Upper lobe of left lung (tissue), 6 donors: ENCODE data around the gene NPFFR1. TPM values are rescaled to one million over a fixed set of nuclear protein-coding genes. Genes with fewer than 3 reads are reported as not detected.

Experiments
- ATAC-seq, 2 donors: fragments of 200-7000 bp; cut with Tn5 transposase; one replicate each; pipeline ENCODE4 v1.9.1; 2022; ENCODE audit warnings: mild to moderate bottlenecking in 2 of 2, moderate library complexity in 2 of 2; ENCODE audit not compliant: low FRiP score in 2 of 2
- DNase-seq, 2 donors: peaks; one replicate each; pipeline ENCODE4 v3.0.0-alpha.2; 2019 to 2020
- H3K27ac ChIP-seq, 4 donors: fragments of 200-600 bp; sonication (generic); one replicate each; pipeline ENCODE4 v1.5.1; 2016 to 2019
- H3K27me3 ChIP-seq, 4 donors: fragments of 200-600 bp; sonication (generic); one replicate each; pipeline ENCODE4 v1.5.1; 2017 to 2019
- H3K36me3 ChIP-seq, 4 donors: fragments of 200-600 bp; sonication (generic); one replicate each; pipeline ENCODE4 v1.5.1; 2016 to 2019
- H3K4me1 ChIP-seq, 4 donors: fragments of 200-600 bp; sonication (generic); one replicate each; pipeline ENCODE4 v1.5.1; 2018 to 2019
- H3K4me3 ChIP-seq, 4 donors: fragments of 200-600 bp; sonication (generic); one replicate each; pipeline ENCODE4 v1.5.1; 2017 to 2019; ENCODE audit warnings: mild to moderate bottlenecking in 2 of 4, moderate library complexity in 1 of 4
- H3K9me3 ChIP-seq, 4 donors: fragments of 200-600 bp; sonication (generic); one replicate each; pipeline ENCODE4 v1.5.1; 2018 to 2019
- EP300 ChIP-seq, 4 donors: sonication (generic); formaldehyde crosslinking; IDR thresholded peaks; one replicate each; pipeline ENCODE4 v1.5.1; 2017; ENCODE audit warnings: antibody characterized with exemption in 4 of 4, control low read depth in 2 of 4
- POLR2A ChIP-seq, 4 donors: fragments of 450-650 bp; IDR thresholded peaks; one replicate each; pipeline ENCODE4 v1.5.1; 2016 to 2017; ENCODE audit warnings: antibody characterized with exemption in 4 of 4, mild to moderate bottlenecking in 2 of 4
- POLR2AphosphoS5 ChIP-seq, 2 donors: sonication (generic); formaldehyde crosslinking; IDR thresholded peaks; one replicate each; pipeline ENCODE4 v1.5.1; 2017; ENCODE audit warnings: antibody characterized with exemption in 2 of 2
- WGBS, 2 donors: methylation state at CpG; one replicate each; pipeline ENCODE4 v1.1.5; 2017 to 2018; 5-methylcytosine and 5-hydroxymethylcytosine counted together
- total RNA-seq, 6 donors: library from RNA; depleted of rRNA in 4 of 6; stranded (reverse); fragments of >200 nt in 4 of 6; gene quantifications; one replicate each; pipeline versions ENCODE4 v1.1.0 to v1.2.1, GENCODE V29; 2016 to 2021
- TF ChIP-seq, protein P1 (sequence below), 6 experiments: fragments of 450-650 bp in 4 of 6; fragments of 200-600 bp in 2 of 6; sonication (generic) in 2 of 6; IDR thresholded peaks; one replicate each; pipeline ENCODE4 v1.5.1; 2016 to 2019; ENCODE audit warnings: antibody characterized with exemption in 6 of 6
- donor health status: DM: no; HTN: no; CAD: no; lungs with moderate emphysema.
- donor health status: DM: no; HTN: yes; CAD: no; lungs with severe emphysema.

The NPFFR1 gene
- total RNA-seq, 6 donors from 2014 or later: 0.15 to 1.0 (median 0.29) TPM

DNA sequence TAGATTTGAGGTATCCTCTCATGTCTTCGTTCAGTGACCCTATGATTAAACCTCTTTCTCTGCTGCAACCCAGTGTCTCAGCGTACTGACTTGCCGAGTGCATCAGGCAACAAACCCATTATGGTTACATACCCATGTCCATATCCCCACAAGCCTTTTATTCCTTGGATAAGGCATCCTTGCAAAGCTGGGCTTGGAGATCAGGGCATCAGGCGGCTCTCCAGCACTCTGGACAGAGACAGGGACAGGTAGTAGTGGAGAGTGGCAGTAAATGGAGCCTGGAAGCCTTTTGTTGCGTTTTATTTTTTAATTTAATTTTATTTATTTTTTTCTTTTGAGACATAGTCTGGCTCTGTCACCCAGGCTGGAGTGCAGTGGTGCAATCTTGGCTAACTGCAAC is 32.0 kb upstream of the NPFFR1 start:
- Histone ChIP-seq H3K4me3 (no peak overlapping the region), H3K36me3 (no peaks in the 10 kb centered on the region), H3K9me3 (no peaks in the 10 kb centered on the region), H3K4me1 (no peaks in the 10 kb centered on the region), H3K27ac (no peak overlapping the region), H3K27me3 (no peaks in the 10 kb centered on the region)
- DNase-seq: no peak
- 94 to 98% methylated on average over 5 of the region's 5 CpGs for WGBS, 2 donors
- no peak for ATAC-seq
- TF ChIP-seq, protein P1, sequence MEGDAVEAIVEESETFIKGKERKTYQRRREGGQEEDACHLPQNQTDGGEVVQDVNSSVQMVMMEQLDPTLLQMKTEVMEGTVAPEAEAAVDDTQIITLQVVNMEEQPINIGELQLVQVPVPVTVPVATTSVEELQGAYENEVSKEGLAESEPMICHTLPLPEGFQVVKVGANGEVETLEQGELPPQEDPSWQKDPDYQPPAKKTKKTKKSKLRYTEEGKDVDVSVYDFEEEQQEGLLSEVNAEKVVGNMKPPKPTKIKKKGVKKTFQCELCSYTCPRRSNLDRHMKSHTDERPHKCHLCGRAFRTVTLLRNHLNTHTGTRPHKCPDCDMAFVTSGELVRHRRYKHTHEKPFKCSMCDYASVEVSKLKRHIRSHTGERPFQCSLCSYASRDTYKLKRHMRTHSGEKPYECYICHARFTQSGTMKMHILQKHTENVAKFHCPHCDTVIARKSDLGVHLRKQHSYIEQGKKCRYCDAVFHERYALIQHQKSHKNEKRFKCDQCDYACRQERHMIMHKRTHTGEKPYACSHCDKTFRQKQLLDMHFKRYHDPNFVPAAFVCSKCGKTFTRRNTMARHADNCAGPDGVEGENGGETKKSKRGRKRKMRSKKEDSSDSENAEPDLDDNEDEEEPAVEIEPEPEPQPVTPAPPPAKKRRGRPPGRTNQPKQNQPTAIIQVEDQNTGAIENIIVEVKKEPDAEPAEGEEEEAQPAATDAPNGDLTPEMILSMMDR (IDR thresholded peaks at IDR 0.05): no peak
- no peak for TF ChIP-seq EP300 (IDR thresholded peaks at IDR 0.05)
- TF ChIP-seq POLR2AphosphoS5 (IDR thresholded peaks at IDR 0.05): no peak
- TF ChIP-seq POLR2A (IDR thresholded peaks at IDR 0.05): no peak

DNA sequence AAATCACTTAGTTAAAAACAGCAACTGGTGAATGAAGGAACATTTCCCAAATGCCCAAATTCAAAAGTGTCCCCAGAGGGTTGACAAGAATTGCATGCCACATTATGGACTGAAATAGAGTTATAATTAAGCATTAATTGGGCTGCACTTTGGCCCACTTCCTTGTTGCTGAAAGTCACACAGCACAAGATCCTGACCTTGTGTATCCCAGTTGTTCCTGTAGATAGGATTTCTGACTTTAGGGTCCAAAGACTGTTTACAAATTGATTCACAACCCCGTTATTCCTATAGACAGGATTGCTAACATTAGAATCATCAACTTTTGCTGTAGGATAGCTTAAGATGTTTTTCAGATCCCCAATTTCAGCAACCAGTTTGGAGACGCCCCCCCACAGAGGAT is 31.5 kb upstream of the NPFFR1 start:
- DNase-seq (no peak), ATAC-seq (no peak)
- 76 to 83% methylated on average over 2 of the region's 2 CpGs for WGBS, 2 donors

DNA sequence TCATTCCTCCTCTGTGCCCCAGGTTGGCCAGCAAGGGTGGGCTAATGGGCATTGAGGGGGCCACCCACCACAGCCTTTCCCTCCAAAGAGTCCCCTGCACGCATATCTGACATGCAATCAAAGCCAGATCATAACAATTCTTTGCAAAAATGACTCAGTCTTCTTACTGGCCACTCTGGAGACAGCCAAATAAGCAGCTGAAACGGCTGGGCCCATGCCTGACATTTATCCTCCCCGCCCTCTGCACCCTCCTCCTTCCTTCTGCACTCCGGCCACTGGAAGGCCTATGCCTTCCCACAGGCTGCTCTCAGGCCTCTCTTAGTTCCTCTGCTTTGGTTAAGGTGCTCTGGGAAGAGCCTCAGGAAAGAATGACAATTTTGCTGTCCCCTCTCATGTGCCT is 29.2 kb upstream of the NPFFR1 start:
- Histone ChIP-seq H3K36me3 (no peaks in the 10 kb centered on the region), H3K4me1 (no peaks in the 10 kb centered on the region), H3K4me3 (no peak overlapping the region), H3K9me3 (no peaks in the 10 kb centered on the region), H3K27me3 (no peaks in the 10 kb centered on the region), H3K27ac (no peak overlapping the region)
- 81 to 89% methylated on average over 4 of the region's 4 CpGs for WGBS, 2 donors
- DNase-seq (no peak), ATAC-seq (peak in 1 of 2 donors; percentile 69)
- TF ChIP-seq EP300 (IDR thresholded peaks at IDR 0.05) (no peak), POLR2AphosphoS5 (IDR thresholded peaks at IDR 0.05) (no peak), POLR2A (IDR thresholded peaks at IDR 0.05) (no peak)
- TF ChIP-seq, protein P1 (IDR thresholded peaks at IDR 0.05): no peak

More for the DNA sequence above, 31.5 kb upstream of the NPFFR1 start:
- H3K36me3 ChIP-seq: no peaks in the 10 kb centered on the region
- TF ChIP-seq POLR2AphosphoS5 (IDR thresholded peaks at IDR 0.05): no peak
- no peak for TF ChIP-seq EP300 (IDR thresholded peaks at IDR 0.05)
- TF ChIP-seq POLR2A (IDR thresholded peaks at IDR 0.05): no peak
- TF ChIP-seq, protein P1 (IDR thresholded peaks at IDR 0.05): no peak
- H3K9me3 ChIP-seq: no peaks in the 10 kb centered on the region
- H3K4me3 ChIP-seq: no peak overlapping the region
- no peaks in the 10 kb centered on the region for H3K27me3 ChIP-seq
- H3K4me1 ChIP-seq: no peaks in the 10 kb centered on the region
- H3K27ac ChIP-seq: no peak overlapping the region

DNA sequence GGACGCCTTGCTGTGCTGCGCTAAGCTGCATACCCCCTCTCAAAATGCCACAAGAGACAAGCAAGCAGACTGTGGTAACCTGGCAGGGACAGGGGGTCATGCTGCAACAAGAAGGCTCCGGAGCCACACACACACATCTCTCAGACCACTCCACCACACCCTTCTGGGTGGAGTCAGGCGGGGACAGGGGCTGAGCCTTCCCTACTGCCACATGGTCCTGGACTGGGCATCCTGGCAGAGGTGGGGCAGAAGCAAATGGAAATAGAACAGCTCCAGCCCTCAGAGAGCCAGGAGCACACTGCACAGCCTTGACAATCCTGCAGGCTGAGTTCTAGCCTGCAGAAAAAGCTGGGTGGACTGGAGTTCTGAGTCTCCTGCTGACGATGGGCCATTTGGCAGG is 28.4 kb upstream of the NPFFR1 start:
- Histone ChIP-seq H3K4me3 (no peak overlapping the region), H3K4me1 (no peaks in the 10 kb centered on the region), H3K27me3 (no peaks in the 10 kb centered on the region), H3K36me3 (no peaks in the 10 kb centered on the region), H3K9me3 (no peaks in the 10 kb centered on the region), H3K27ac (no peak overlapping the region)
- no peak for TF ChIP-seq EP300 (IDR thresholded peaks at IDR 0.05)
- TF ChIP-seq, protein P1 (IDR thresholded peaks at IDR 0.05): no peak
- ATAC-seq (no peak), DNase-seq (no peak)
- 90 to 92% methylated on average over 4 to 5 of the region's 5 CpGs for WGBS, 2 donors

DNA sequence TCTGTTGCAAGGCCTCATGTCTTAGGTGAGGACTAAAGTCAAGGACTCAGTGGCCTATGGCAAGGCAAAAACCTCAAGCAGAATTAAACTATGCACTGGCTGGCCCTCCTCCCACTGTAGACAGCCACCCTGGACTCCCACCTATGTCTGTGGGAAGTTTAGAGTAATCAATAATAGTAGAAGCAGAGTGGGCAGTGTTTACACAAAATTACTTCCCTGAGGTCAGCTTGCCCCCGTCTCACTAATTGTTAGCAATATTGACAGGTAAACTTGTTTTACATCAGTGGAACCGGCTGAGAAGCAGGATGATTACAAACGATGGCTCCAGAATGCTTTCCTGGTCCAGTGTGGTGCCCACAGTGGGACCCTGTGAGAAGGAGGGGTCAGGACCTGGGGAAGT is 27.9 kb upstream of the NPFFR1 start:
- no peak overlapping the region for H3K27ac ChIP-seq
- TF ChIP-seq, protein P1 (IDR thresholded peaks at IDR 0.05): no peak
- TF ChIP-seq POLR2AphosphoS5 (IDR thresholded peaks at IDR 0.05): no peak
- no peak for TF ChIP-seq POLR2A (IDR thresholded peaks at IDR 0.05)
- no peak for TF ChIP-seq EP300 (IDR thresholded peaks at IDR 0.05)
- DNase-seq (no peak), ATAC-seq (no peak)
- H3K4me3 ChIP-seq: no peak overlapping the region
- no peaks in the 10 kb centered on the region for H3K27me3 ChIP-seq
- H3K36me3 ChIP-seq: no peaks in the 10 kb centered on the region
- H3K4me1 ChIP-seq: no peaks in the 10 kb centered on the region
- no peaks in the 10 kb centered on the region for H3K9me3 ChIP-seq
- 92 to 94% methylated on average over 3 of the region's 3 CpGs for WGBS, 2 donors
